ENCODE measurements around the gene ADGRB3.
"Not testable (repeated sequence)": the region's sequence is repeated elsewhere in the genome, so short reads cannot be mapped to it uniquely, and the experiment has no call there.

Gene ADGRB3

DNA sequence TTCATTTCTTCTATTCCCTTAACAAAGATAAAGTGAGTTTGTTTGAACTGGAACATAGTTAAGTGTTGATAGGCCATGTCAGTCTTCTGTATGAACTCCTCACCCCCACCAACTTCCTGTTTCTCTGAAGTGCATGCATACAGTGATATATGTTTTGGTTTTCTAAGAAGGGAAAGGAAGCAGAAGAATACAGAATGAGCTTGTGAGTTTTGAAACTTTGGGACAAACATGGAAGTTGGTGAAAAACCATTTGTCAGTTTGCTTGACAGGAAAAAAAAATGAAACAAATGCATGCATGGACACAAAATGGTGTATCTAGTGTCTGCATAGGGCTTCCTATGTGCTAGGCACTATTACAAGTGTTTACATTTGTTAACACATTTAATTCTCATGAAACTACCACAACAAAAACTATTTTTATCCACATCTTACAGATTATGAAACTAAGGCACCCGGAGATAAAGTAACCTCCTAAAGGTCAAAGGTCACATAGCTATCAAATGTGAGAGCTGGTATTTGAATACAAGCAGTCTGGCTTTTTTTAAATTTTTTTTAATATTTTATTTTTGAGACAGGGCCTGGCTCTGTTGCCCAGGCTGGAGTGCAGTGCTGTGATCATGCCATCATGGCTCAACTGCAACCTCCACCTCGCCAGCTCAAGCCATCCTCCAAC, 105.9 kb downstream of the ADGRB3 start:
- no peak for DNase-seq (ENCODE audit: low read depth in 2 of 2)

DNA sequence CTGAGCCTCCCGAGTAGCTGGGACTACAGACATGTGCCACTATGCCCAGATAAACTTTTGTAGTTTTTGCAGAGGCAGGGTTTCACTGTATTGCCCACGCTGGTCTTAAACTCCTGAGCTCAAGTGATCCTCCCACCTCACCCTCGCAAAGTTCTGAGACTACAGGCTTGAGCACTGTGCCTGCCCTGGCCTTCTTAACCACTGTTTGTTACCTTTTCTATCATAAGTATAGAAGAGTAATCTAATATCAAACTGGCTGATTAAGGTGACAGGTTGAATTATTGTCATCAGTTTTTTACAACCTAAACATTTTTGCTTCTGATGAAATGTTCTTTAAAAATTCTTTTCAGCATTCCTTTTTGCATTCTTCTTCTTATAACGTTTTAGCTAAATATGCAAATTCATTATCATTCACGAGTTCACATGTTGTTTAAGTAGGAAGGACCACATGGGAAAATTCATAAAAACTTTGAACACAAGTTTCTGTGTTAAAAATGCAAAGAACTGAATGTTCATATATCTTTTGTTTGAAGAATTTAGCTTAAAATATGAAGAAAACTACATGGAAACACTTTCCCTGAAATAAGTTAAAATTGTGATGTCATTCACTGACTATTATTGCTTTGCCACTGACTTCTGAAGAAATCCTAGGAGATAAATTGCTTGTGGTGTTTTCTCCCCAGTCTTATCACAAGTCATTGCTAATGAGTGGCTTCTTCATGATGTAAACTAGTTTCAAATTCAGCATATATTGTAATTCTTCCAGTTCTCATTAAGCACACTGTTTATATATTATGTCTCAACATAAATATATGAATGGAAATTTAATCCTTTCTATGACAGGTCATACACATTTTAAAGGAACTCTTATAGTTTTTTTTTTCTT, 106.7 kb downstream of the ADGRB3 start:
- no peak for DNase-seq (ENCODE audit: low read depth in 2 of 2)

DNA sequence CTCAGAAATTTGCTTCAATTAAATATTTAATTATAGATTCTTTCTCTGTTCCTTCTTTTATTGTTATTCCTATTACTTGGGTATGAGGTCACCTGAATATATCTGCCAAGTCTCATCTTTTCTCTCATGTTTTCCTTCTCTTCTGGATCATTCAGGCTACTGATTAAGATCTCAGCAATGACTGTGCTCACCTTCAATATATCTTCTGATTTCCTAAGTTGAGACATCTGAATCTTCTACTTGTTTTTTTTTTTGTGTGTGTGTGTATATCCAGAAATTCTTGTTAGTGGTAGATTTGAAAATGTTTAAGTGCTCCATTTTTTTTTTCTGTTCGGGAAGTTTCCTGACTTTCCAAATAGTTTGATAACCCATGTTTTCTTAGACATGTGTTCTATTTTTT, 108.0 kb downstream of the ADGRB3 start:
- no peak for DNase-seq (ENCODE audit: low read depth in 2 of 2)

DNA sequence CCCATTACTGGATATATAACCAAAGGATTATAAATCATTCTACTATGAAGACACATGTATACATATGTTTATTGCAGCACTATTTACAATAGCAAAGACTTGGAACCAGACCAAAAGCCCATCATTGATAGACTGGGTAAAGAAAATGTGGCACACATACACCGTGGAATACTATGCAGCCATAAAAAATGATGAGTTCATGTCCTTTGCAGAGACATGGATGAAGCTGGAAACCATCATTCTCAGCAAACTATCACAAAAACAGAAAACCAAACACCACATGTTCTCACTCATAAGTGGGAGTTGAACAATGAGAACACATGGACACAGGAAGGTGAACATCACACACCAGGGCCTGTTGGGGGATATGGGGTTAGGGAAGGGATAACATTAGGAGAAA, 109.3 kb downstream of the ADGRB3 start:
- DNase-seq (ENCODE audit: low read depth in 2 of 2): not testable (repeated sequence)

DNA sequence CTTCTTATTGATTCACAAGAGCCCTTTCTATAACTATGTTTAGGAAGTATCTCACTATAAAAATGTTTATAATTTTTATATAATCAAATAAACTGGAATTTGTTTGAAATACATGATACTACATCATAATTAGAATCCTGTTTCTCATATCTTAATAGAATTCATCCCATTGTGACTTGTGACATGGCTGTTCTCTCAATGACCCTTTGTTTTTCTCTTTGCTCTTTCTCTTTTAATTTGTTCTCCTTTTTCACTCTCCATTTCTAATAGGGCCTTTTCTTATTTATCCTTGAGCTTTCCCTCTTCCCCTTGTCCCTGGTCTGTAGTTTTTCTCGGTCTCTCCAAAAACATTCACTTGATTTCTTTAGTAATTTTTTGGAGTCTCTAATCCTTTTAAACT, 111.3 kb downstream of the ADGRB3 start:
- DNase-seq (ENCODE audit: low read depth in 2 of 2): no peak

DNA sequence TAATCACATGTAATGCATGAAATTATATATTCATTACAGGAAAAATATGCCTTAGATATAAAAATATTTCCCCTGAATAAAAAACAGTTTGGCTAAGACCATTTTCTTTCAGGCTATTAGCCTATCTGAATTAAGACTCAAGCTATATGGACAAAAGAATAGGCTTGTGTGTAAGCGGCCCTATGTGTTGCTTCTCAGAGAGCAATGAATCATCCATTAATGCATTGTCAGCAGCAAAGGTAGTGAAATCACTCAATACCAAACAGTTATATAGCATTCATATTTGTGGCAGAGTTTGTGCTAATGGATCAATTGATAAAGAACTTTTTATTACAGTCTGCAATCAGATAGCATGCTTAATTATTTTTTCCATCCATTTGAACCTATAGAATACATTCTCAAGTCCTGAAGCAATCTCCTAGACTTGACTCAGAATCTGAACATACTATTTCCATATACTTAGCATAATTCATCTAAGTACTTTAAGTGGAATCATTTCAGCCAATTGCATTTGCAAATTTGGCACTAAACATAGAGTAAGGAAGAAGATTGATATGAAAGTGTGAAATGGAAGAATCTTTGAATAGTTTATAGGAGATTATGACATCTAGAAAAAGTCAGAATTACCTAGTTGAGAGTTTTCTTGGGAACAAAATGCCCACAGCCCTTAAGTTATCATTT, 112.2 kb downstream of the ADGRB3 start:
- DNase-seq (ENCODE audit: low read depth in 2 of 2): no peak

DNA sequence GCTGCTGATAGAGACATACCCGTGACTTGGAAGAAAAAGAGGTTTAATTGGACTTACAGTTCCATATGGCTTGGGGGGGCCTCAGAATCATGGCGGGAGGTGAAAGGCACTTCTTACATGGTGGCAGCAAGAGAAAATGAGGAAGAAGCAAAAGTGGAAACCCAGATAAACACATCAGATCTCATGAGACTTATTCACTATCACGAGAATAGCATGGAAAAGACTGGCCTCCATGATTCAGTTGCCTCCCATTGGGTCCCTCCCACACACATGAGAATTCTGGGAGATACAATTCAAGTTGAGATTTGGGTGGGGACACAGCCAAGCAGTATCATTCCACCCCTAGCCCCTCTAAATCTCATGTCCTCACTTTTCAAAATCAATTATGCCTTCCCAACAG, 112.8 kb downstream of the ADGRB3 start:
- DNase-seq (ENCODE audit: low read depth in 2 of 2): not testable (repeated sequence)

DNA sequence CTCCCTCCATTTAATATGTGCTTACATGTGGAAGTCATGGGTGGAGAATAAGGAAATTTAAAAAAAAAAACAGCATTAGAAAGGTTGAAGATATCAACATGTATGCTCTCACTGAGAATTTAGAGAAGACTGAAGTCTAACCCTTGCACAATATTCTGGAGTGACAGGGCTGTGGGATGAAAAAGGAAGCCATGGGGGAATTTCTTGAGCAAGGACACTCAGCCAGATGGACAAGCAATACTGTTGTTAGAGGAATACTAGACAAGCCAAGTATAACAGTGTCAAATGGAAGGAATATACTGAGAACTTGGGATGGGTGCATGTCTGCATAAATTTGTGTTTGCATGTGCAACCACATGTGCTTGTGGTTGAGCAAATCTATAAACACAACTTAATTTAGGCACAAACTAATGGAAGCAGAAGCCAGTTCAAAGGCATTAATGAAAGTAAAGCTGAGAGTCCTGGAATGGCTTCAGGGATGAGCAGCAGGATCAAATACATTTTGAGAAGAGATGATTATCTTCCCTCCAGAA, 119.7 kb downstream of the ADGRB3 start:
- no peak for DNase-seq (ENCODE audit: low read depth in 2 of 2)

DNA sequence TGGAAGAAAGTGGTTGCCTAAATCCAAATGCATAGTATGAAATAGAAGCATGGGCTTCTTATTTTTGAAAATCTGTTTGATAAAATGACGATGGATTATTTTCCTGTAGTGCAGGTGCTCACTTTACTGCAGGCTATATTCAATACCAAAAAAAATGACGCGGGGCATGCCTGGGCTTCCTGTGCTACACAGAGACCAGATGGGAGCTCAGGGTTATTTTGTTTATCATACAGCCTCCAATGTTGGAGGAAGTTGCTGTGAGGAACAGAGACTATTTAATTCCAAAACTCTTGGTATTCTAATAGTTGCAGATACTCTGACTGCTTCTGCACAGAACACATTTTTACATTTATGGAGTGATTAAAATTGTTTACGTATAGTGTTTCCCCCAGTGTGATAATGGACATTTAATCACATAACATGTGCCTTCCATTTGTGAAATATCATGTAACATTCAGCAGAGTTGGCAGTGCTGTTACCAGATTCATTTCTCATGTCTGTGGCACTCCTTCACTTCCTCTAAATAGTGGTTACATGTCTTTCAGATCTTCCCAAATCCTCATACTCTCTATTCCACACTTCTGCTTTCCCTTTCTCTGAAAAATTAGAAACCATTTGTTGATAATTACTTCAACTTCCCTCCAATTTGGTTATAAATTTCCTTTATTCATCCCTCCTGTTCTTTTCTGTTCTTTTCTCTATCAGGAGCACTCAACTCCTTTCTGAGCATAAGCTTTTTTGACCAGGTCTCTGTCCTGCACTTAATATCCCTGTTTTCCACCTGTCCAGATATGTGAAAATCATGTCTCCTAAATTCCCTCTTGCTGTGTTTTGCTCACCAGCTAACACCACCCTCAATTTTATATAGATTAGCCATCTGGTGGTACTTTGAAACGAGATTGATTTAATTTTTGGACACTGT, 121.6 kb downstream of the ADGRB3 start:
- DNase-seq (ENCODE audit: low read depth in 2 of 2): no peak

DNA sequence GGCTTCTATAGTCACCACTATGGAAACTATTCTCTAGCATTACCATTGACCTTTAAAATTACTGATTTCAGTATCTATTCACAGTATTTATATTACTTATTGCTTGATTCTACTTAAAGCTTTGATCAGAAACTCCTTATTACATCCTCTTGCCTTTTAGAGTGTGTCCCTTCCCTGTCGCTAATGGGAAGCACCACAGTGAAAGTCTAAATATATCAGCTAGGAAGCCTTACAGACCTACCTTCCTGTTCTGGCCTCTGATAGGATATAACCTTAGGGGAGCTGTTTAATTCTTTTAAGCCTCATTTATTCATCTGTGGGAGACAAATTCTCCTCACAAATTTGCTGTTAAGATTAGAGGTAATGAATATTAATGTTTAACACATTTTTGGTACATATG, 122.7 kb downstream of the ADGRB3 start:
- DNase-seq (ENCODE audit: low read depth in 2 of 2): no peak

DNA sequence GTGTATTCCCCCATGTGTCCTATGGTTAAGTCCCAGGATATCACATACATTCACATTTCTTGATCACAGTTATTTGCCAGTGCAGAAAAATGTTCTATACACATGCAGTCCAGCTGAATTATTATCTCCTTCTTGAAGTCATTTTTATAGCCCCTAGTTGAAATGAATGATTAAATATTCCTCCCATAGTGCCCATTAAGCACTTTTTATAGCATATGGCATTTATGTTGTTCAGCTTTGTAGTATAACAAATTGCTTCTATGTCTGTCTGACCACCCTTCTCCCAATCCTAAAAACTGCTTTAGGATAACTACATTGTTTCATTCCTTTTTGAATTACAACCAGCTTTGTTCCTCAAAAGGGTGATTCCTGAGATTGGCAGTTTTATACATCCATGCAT, 123.5 kb downstream of the ADGRB3 start:
- DNase-seq (ENCODE audit: low read depth in 2 of 2): no peak

DNA sequence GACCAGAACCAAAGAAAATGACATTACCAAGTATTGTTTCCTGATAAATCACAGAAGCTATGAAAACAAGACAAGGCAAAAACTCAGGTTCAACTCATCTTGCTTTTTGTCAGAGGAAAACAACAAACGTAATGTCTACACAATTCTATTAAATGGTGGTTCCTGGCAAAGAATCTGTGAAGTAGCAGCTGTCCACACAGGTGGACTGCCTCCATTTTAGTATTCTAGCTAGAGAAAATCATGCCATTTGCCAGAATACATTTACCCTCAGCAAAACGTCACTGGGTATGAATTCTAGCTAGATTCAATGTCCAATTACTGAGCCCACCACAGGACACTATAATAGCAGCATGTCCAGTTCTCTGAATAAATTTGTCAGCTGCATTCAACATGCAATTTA, 125.4 kb downstream of the ADGRB3 start:
- DNase-seq (ENCODE audit: low read depth in 2 of 2): no peak

DNA sequence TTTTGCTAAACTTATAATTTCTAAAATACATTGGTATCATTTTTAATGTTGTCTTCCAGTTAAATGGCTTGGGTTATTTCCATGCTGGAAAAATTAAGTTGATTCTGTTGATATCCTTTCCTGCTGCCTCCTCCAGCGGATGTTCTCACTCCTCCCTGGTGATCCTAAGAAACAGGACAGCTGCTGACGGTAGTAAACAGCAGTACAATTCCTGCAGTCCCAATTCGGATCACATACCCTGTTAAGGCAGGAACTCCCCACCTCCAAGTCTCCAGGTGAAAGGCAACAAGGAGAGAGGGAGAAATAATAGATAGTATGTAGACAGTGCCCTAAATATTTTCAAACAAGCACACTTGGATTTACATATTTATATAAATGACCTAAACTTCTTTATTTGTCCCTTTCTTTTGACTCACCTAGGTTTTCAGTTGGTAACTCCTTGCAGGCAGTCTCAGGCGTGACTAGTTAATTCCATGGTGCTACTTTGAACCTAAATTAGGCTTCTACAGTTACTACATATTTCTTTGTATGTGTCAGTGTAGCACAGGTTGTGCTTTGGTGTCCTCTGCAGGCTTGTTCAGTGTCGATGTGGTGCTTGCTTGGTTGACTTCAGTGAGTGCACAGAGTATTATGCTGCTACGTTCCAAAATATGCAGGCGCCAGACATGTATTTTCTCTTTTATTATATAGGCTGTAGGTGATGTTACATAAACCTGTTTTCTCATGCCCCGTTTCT, 126.0 kb downstream of the ADGRB3 start:
- DNase-seq (ENCODE audit: low read depth in 2 of 2): no peak

DNA sequence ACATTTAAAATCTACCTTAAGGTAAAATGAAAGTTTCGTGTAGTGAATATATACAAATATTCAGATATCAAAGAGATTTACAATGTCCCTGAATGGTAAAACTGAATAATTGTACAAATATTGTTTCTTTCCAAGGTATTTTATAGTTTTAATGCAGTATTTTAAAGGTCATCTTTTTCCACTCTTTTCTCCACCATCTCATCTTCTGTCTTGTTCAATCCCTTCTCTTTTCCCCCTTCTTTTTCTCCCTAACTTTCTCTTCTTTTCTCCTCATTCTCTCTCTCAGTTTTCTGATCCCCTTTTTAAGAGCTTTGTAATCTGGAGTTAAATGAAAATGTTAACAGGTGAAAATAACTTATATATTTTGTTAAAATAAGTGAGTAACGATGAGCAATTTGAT, 126.9 kb downstream of the ADGRB3 start:
- no peak for DNase-seq (ENCODE audit: low read depth in 2 of 2)

DNA sequence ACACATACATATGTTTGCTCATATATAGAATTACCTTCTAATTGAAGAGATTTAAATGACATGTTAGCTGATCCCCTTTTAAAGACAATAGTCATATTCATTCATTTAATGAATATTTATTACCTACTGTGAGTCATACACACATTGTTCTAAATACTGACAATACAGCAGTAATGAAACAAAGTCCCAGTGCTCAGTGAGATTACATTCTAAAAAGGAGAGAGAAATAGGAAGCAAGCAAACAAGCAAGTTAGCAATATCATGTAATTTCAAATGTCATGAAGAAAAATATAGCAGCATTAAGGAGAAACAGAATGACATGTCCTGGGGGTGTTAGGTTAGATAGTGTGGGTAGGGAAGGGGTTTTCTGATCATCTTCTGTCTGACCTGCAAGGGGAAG, 136.3 kb downstream of the ADGRB3 start:
- DNase-seq (ENCODE audit: low read depth in 2 of 2): no peak

DNA sequence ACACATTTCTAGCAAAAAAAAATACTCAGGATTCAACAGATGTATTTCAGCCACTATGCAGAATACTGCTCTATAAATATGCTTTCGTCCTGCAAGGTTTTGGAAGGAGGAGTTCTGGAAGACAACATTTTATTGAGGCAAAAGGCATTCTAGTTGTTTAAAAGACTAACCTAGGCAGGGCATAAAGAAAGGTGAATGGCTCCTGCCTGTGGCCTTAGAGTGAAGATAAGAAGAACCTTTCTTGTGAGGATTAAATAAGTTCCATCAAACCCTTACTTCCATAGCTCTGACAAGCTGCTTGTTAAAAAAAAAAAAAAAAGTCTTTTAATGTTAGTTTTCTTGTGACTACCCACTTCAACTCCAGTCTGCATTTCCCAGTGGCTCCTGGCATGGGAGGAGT, 139.8 kb downstream of the ADGRB3 start:
- no peak for DNase-seq (ENCODE audit: low read depth in 2 of 2)

DNA sequence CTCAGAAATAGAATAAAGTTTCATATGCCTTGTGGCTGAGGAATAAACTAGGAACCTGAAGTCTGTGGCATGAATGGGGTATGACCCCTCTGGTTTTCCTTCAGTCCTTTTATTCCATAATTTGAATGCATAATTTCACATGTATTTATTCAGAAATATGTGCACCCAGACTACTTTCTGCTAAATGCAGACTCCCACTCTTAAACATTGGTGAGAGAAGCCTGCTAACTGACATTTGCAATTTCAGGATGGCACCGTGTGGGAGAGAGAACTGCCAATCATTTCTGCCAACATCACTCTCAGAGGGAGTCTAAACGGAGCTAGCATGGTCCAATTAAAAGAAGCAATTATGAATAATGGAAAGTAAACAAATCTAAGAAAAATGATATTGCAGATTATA, 141.3 kb downstream of the ADGRB3 start:
- DNase-seq (ENCODE audit: low read depth in 2 of 2): no peak

DNA sequence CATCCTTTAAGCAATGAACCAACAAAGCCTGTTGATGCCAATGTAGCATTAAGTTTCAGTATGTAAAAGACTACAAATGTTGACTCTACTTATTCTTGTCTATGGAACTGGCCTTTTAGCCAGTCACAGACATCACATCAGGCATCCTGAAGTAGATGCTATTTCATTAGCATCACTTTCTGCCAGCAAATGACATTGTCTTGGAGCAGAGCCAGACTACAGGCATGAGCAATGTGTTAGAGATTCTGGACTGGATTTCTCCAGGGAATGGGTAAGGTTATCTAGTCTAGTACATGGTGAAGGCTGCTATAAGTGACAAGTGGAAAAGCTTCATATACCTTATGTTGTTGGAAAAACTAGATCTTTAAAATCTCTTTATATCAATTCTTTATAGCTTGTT, 142.9 kb downstream of the ADGRB3 start:
- no peak for DNase-seq (ENCODE audit: low read depth in 2 of 2)

DNA sequence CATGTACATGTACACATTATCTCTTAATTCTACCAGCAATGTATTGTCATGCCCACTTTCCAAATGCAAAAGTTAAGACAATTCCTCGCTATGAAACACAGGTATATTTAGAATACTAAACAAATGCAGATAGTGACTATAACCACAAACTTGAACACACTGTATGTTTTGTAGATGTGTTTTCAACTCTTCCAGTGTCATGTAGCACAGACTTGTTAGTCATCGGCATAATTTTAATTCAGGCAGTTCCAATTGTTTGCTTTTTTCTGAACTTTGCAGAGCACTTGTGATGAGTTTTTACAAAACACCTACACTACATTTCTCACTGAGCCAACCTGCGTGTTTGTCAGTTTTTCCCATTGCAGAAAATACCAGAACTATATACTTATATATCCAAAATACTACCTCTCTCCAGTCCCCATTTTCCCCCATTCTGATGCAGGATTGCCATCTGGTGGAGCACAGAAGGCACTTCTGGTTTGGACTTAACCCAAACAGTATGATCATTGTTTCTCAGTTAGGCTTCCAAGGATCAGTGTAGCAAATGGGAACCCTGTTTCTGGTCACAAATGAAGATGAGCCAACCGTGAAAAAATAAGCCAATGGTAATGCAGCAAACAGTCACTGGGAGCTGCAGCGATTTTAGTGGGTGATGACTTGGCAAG, 143.4 kb downstream of the ADGRB3 start:
- DNase-seq (ENCODE audit: low read depth in 2 of 2): no peak

DNA sequence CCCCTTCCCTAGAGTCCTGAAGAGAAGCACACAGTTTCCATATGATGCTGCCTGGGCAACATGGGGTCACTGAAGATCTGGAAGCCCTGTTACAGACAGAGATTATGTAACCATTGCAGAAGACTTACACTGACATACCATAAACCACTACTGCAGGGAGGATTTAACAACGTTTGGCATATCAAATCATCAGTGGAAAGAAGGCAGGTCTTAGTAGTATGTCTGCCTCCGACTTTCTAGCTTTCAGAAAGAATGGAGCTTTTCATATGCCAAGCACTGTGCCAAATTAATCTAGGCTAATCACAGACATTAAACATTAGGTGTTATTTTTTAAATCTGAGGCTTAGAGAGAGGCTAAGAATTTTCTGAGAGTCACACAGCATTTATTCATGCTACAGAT, 144.3 kb downstream of the ADGRB3 start:
- DNase-seq (ENCODE audit: low read depth in 2 of 2): no peak

Measured in stimulated activated CD8-positive, alpha-beta memory T cell treated with anti-CD3 and anti-CD28 coated beads, Interleukin-2, amount 100 ng/mL, for 48 hours (primary cell).